Activated naive CD4-positive, alpha-beta T cell treated with anti-CD3 and anti-CD28 coated beads, Interleukin-2, amount 50 U/mL, for 24 hours (primary cell): ENCODE measurements around the gene CIC.
"Not testable (repeated sequence)": the region's sequence is repeated elsewhere in the genome, so short reads cannot be mapped to it uniquely, and the experiment has no call there.

Experiments
- H3K27ac Mint-ChIP-seq: one replicate; pipeline ENCODE4 v1.8.0; 2021; ENCODE audit warnings: mild to moderate bottlenecking, mixed read lengths
- H3K27me3 Mint-ChIP-seq: one replicate; pipeline ENCODE4 v1.8.0; 2021; ENCODE audit warnings: mixed read lengths
- H3K36me3 Mint-ChIP-seq: one replicate; pipeline ENCODE4 v1.8.0; 2021; ENCODE audit warnings: mixed read lengths
- H3K4me1 Mint-ChIP-seq: one replicate; pipeline ENCODE4 v1.8.0; 2021; ENCODE audit warnings: mixed read lengths
- H3K4me3 Mint-ChIP-seq: one replicate; pipeline ENCODE4 v1.8.0; 2021; ENCODE audit warnings: mild to moderate bottlenecking, mixed read lengths
- H3K9me3 Mint-ChIP-seq: one replicate; pipeline ENCODE4 v1.8.0; 2021; ENCODE audit warnings: mixed read lengths

CIC gene

DNA sequence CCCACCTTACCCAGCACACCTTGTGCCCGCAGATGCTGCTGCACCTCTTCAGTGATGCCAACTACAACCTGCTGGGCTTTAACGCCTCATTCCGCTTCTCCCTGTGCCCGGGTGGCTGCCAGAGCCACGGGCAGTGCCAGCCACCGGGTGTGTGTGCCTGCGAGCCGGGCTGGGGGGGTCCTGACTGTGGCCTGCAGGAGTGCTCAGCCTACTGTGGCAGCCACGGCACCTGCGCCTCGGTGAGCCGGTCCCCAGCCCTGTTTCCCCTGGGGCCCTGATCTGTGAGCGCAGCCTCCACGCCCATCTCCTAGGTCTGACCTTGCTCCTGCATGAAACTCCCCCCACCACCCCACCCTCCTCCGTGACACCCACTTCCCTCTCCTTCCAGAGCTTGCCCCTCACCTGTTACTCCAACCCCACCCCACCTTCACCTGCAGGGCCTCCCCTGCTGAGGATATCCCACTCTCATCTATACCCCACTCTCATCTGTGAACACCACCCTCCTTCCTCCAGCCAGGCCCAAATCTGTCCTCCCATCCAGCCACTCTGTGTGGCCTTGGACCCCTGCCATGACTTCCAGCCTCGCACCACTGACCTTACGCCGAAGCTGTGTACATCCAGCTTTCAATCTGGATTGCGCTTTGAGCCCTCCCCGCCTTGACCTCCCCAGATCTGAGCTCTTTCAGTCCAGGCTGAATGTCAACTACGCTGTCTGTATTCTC is 65.1 kb downstream of the CIC start:
- Mint-ChIP-seq H3K9me3 (no peaks in the 10 kb centered on the region), H3K27me3 (no peaks in the 10 kb centered on the region), H3K4me3 (no peak overlapping the region), H3K27ac (no peak overlapping the region), H3K36me3 (peaks cover 2% of the 10 kb centered on the region), H3K4me1 (no peaks in the 10 kb centered on the region)

DNA sequence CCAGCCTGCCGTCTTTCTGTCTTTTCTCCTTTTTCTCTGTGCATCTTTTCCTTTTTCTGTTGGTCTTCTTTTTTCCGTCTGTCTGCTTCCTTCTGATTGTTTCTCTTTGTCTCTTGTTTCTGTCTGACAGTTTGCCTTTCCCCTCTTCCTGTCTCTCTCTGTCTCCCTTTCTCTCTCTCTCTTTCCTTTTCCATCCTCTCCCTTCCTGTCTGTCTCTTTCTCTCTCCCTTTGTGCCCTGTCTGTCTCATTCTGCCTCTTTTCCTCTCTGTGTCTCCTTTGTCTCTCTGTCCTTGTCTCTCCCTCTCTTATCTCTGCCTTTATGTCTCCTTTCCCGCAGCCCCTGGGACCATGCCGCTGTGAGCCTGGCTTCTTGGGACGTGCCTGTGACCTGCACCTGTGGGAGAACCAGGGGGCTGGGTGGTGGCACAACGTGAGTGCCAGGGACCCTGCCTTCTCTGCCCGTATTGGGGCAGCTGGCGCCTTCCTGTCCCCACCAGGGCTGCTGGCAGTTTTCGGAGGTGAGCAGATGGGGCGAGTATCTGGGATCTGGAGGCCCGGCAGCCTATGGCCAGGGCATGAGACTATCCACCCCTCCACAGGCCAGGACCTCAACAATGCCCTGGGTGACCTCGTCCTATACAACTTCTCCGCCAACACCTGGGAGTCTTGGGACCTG is 65.8 kb downstream of the CIC start:
- Mint-ChIP-seq H3K9me3 (no peaks in the 10 kb centered on the region), H3K27ac (no peak overlapping the region)

DNA sequence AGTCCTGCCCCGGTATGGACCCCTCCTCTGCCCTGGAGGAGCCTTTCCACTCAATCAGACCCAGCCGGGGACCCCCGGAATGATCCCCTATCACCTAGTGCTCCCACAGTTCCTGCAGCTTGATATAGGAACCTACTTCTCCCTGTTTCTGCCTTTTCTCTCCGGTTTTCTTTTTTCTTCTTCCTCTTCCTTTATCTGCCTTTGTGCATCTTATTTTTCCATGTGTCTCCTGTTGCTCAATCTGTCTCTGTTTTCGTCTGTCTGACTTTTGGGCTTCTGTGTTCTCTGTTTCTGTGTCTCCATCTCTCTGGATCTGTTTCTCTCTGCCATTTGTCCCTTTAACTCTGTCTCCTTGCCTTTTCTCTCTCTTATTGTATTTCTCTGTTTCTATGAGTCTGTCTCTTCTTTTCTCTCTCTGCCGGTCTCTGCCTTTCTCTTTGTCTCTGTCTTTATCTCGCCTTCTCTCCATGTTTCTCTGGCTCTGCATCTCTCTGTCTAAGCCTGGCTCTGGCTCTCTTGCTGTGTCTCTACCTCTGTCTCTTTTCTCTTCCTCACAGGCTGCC is 66.4 kb downstream of the CIC start:
- H3K27me3 Mint-ChIP-seq, result no peaks in the 10 kb centered on the region
- no peak overlapping the region for H3K27ac Mint-ChIP-seq
- H3K4me1 Mint-ChIP-seq, result no peaks in the 10 kb centered on the region
- peaks cover 2% of the 10 kb centered on the region for H3K36me3 Mint-ChIP-seq
- no peaks in the 10 kb centered on the region for H3K9me3 Mint-ChIP-seq
- H3K4me3 Mint-ChIP-seq, result no peak overlapping the region

More for the DNA sequence above, 65.8 kb downstream of the CIC start:
- peaks cover 2% of the 10 kb centered on the region for H3K36me3 Mint-ChIP-seq
- H3K4me3 Mint-ChIP-seq, result no peak overlapping the region
- no peaks in the 10 kb centered on the region for H3K4me1 Mint-ChIP-seq
- H3K27me3 Mint-ChIP-seq, result no peaks in the 10 kb centered on the region

DNA sequence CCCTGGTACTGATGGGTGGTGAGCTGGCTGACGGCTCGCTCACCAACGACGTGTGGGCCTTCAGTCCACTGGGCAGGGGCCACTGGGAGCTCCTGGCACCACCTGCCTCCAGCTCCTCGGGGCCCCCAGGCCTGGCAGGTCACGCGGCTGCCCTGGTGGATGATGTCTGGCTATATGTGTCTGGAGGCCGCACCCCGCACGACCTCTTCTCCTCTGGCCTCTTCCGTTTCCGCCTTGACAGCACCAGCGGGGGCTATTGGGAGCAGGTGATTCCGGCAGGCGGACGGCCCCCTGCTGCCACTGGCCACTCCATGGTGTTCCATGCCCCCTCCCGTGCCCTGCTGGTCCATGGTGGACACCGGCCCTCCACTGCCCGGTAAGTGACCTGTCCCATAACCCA is 66.9 kb downstream of the CIC start:
- H3K27me3 Mint-ChIP-seq, result no peaks in the 10 kb centered on the region
- no peak overlapping the region for H3K27ac Mint-ChIP-seq
- peaks cover 2% of the 10 kb centered on the region for H3K36me3 Mint-ChIP-seq
- H3K4me3 Mint-ChIP-seq, result no peak overlapping the region
- no peaks in the 10 kb centered on the region for H3K4me1 Mint-ChIP-seq
- H3K9me3 Mint-ChIP-seq, result no peaks in the 10 kb centered on the region

DNA sequence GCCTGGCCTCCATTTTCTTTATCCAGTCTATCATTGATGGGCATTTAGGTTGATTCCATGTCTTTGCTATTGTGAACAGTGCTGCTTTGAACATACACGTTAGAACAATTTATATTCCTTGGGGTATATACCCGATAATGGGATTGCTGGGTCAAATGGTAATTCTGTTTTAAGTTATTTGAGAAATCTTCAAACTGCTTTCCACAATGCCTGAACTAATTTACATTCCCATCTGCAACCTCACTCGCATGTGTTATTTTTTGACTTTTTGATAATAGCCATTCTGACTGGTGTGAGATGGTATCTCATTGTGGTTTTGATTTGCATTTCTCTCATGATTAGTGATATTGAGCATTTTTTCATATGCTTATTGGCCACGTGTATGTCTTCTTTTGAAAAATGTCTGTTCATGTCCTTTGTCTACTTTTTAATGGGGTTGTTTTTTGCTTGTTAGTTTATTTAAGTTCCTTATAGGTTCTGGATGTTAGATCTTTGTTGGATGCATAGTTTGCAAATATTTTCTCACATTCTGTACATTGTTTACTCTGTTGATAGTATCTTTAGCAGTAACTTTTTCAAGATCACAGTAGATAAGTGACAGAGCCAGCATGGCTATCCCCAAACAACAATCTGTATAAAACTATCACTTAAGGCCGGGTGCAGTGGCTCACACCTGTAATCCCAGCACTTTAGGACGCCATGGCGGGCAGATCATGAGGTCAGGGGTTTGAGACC is 70.2 kb downstream of the CIC start:
- not testable (repeated sequence) for H3K9me3 Mint-ChIP-seq, H3K27ac Mint-ChIP-seq, H3K4me1 Mint-ChIP-seq, H3K27me3 Mint-ChIP-seq, H3K4me3 Mint-ChIP-seq, H3K36me3 Mint-ChIP-seq

DNA sequence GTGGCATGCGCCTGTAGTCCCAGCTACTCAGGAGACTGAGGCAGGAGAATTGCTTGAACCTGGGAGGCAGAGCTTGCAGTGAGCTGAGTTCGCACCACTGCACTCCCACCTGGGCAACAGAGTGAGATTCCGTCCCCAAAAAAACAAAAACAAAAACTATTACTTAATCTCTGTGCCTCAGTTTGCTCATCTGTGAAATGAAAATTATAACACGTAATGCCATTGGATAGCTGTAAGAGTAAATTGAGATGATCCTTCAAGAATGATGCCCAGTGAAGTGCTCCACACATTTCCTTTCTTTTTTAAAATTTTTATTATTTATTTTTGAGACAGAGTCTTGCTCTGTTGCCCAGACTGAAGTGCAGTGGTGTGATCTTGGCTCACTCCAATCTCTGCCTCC is 70.9 kb downstream of the CIC start:
- H3K27ac Mint-ChIP-seq, H3K27me3 Mint-ChIP-seq, H3K4me3 Mint-ChIP-seq, H3K9me3 Mint-ChIP-seq, H3K36me3 Mint-ChIP-seq, H3K4me1 Mint-ChIP-seq: not testable (repeated sequence)

DNA sequence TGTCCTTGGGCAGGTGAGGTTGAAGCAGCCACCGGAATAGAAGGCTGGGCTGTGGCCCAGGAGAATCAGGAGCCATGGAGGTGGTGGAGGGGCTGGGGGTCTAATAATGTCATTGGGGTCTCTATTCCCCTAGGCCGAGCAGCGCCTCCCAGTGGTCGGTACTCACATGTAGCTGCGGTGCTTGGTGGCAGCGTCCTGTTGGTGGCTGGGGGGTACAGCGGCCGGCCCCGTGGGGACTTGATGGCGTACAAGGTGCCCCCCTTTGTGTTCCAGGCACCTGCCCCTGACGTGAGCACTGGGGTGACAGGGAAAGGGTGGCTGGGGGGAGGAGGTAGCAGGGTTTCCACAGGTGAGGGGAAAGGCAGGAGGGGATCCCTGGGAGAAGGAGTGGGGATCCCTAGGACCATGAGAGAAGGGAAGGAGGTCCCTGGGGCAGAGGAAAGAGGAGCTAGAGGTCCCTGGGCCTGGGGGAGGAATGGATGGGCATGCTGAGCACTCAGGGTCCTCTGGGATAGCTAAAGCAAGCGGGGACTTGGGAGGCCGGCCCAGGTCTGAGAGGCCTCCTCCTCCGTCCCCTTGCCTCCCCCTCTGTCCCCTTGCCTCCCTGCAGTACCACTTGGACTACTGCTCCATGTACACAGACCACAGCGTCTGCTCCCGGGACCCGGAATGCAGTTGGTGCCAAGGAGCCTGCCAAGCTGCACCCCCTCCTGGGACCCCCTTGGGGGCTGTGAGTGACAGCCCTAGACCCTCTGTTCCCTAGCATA is 74.5 kb downstream of the CIC start:
- Mint-ChIP-seq H3K27ac (no peak overlapping the region), H3K4me1 (no peaks in the 10 kb centered on the region), H3K36me3 (peaks cover 7% of the 10 kb centered on the region), H3K4me3 (no peak overlapping the region), H3K27me3 (no peaks in the 10 kb centered on the region), H3K9me3 (no peaks in the 10 kb centered on the region)

DNA sequence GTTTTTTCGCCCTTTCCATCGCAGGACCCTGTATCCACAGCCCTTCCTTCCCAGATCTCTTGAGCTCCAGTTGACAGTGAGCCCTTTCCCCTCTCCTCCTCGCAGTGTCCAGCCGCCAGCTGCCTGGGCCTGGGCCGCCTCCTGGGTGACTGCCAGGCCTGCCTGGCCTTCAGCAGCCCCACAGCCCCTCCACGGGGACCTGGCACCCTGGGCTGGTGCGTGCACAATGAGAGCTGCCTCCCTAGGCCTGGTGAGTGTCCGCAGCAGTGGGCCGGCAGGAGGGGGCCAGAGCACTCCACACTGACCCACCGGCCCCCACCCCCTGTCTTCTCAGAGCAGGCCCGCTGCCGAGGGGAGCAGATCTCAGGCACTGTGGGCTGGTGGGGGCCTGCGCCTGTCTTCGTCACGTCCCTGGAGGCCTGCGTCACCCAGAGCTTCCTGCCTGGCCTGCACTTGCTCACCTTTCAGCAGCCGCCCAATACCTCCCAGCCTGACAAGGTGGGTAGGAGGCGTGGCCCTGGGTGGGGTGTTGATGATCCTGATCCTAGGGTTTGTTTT is 75.4 kb downstream of the CIC start:
- Mint-ChIP-seq H3K4me1 (no peaks in the 10 kb centered on the region), H3K36me3 (peaks cover 7% of the 10 kb centered on the region), H3K4me3 (no peak overlapping the region), H3K27me3 (no peaks in the 10 kb centered on the region), H3K9me3 (no peaks in the 10 kb centered on the region), H3K27ac (no peak overlapping the region)
